ENCODE results near the gene CCDC192. TPM values are rescaled to one million over a fixed set of nuclear protein-coding genes. Genes with fewer than 3 reads are reported as not detected.
"Not testable (repeated sequence)": the region's sequence is repeated elsewhere in the genome, so short reads cannot be mapped to it uniquely, and the experiment has no call there.

Gene CCDC192
- total RNA-seq, 1 donor from 2014 or later, result not detected

- no peak for DNase-seq (ENCODE audit: low spot score)
- intact Hi-C loops (cut with micrococcal nuclease), result no loop called here
- Mint-ChIP-seq H3K36me3 (ENCODE audit: low read depth) (no peaks in the 10 kb centered on the region), H3K27ac (no peak overlapping the region), H3K4me1 (ENCODE audit: low read depth) (peaks cover 3% of the 10 kb centered on the region), H3K4me3 (ENCODE audit: low read depth) (no peak overlapping the region), H3K27me3 (ENCODE audit: low read depth) (peaks cover 37% of the 10 kb centered on the region), H3K9me3 (no peaks in the 10 kb centered on the region)
Observed at GRCh38 chr5:127830157-127830556, 127.0 kb downstream of the CCDC192 start.

- no peak for DNase-seq (ENCODE audit: low spot score)
- no peaks in the 10 kb centered on the region for H3K36me3 Mint-ChIP-seq (ENCODE audit: low read depth)
- H3K27me3 Mint-ChIP-seq (ENCODE audit: low read depth), result peaks cover 37% of the 10 kb centered on the region
- H3K4me3 Mint-ChIP-seq (ENCODE audit: low read depth), result no peak overlapping the region
- H3K4me1 Mint-ChIP-seq (ENCODE audit: low read depth), result peaks cover under 1% of the 10 kb centered on the region
- no peaks in the 10 kb centered on the region for H3K9me3 Mint-ChIP-seq
- no peak overlapping the region for H3K27ac Mint-ChIP-seq
- intact Hi-C loops (cut with micrococcal nuclease), result no loop called here
Observed at GRCh38 chr5:127830829-127831598, 127.8 kb downstream of the CCDC192 start.

GRCh38 chr5:127832067-127832466 lies 128.9 kb downstream of the CCDC192 start:
- Mint-ChIP-seq H3K4me1 (ENCODE audit: low read depth) (no peaks in the 10 kb centered on the region), H3K9me3 (no peaks in the 10 kb centered on the region), H3K27ac (no peak overlapping the region), H3K4me3 (ENCODE audit: low read depth) (no peak overlapping the region), H3K27me3 (ENCODE audit: low read depth) (peaks cover 37% of the 10 kb centered on the region), H3K36me3 (ENCODE audit: low read depth) (no peaks in the 10 kb centered on the region)
- no peak for DNase-seq (ENCODE audit: low spot score)
- intact Hi-C loops (cut with micrococcal nuclease), result no loop called here

GRCh38 chr5:127834094-127834531 lies 130.9 kb downstream of the CCDC192 start:
- no peak overlapping the region for H3K4me3 Mint-ChIP-seq (ENCODE audit: low read depth)
- H3K36me3 Mint-ChIP-seq (ENCODE audit: low read depth), result no peaks in the 10 kb centered on the region
- no peaks in the 10 kb centered on the region for H3K4me1 Mint-ChIP-seq (ENCODE audit: low read depth)
- no peak overlapping the region for H3K27ac Mint-ChIP-seq
- H3K27me3 Mint-ChIP-seq (ENCODE audit: low read depth), result peaks cover 25% of the 10 kb centered on the region
- no peak for DNase-seq (ENCODE audit: low spot score)
- intact Hi-C loops (cut with micrococcal nuclease), result no loop called here
- H3K9me3 Mint-ChIP-seq, result no peaks in the 10 kb centered on the region

GRCh38 chr5:127834554-127834953 lies 131.4 kb downstream of the CCDC192 start:
- Mint-ChIP-seq H3K9me3 (no peaks in the 10 kb centered on the region), H3K4me1 (ENCODE audit: low read depth) (no peaks in the 10 kb centered on the region), H3K4me3 (ENCODE audit: low read depth) (no peak overlapping the region), H3K27ac (no peak overlapping the region), H3K27me3 (ENCODE audit: low read depth) (peaks cover 25% of the 10 kb centered on the region), H3K36me3 (ENCODE audit: low read depth) (no peaks in the 10 kb centered on the region)
- intact Hi-C loops (cut with micrococcal nuclease), result no loop called here
- no peak for DNase-seq (ENCODE audit: low spot score)

GRCh38 chr5:127838661-127839060 lies 135.5 kb downstream of the CCDC192 start:
- Mint-ChIP-seq H3K36me3 (ENCODE audit: low read depth) (no peaks in the 10 kb centered on the region), H3K27me3 (ENCODE audit: low read depth) (peaks cover 7% of the 10 kb centered on the region), H3K27ac (no peak overlapping the region), H3K4me3 (ENCODE audit: low read depth) (no peak overlapping the region), H3K4me1 (ENCODE audit: low read depth) (no peaks in the 10 kb centered on the region), H3K9me3 (no peaks in the 10 kb centered on the region)
- no peak for DNase-seq (ENCODE audit: low spot score)
- intact Hi-C loops (cut with micrococcal nuclease), result no loop called here

- Mint-ChIP-seq H3K4me3 (ENCODE audit: low read depth) (no peak overlapping the region), H3K9me3 (no peaks in the 10 kb centered on the region), H3K4me1 (ENCODE audit: low read depth) (no peaks in the 10 kb centered on the region), H3K27ac (no peak overlapping the region), H3K36me3 (ENCODE audit: low read depth) (no peaks in the 10 kb centered on the region), H3K27me3 (ENCODE audit: low read depth) (peaks cover 3% of the 10 kb centered on the region)
- DNase-seq (ENCODE audit: low spot score), result no peak
- intact Hi-C loops (cut with micrococcal nuclease), result no loop called here
Observed at GRCh38 chr5:127839072-127839471, 135.9 kb downstream of the CCDC192 start.

- intact Hi-C loops (cut with micrococcal nuclease), result no loop called here
- H3K27me3 Mint-ChIP-seq (ENCODE audit: low read depth), result no peaks in the 10 kb centered on the region
- DNase-seq (ENCODE audit: low spot score), result no peak
- H3K9me3 Mint-ChIP-seq, result no peaks in the 10 kb centered on the region
- H3K36me3 Mint-ChIP-seq (ENCODE audit: low read depth), result no peaks in the 10 kb centered on the region
- no peaks in the 10 kb centered on the region for H3K4me1 Mint-ChIP-seq (ENCODE audit: low read depth)
- no peak overlapping the region for H3K4me3 Mint-ChIP-seq (ENCODE audit: low read depth)
- H3K27ac Mint-ChIP-seq, result no peak overlapping the region
Observed at GRCh38 chr5:127839496-127840197, 136.5 kb downstream of the CCDC192 start.

- no peaks in the 10 kb centered on the region for H3K9me3 Mint-ChIP-seq
- H3K4me3 Mint-ChIP-seq (ENCODE audit: low read depth), result no peak overlapping the region
- no peaks in the 10 kb centered on the region for H3K36me3 Mint-ChIP-seq (ENCODE audit: low read depth)
- DNase-seq (ENCODE audit: low spot score), result no peak
- no peaks in the 10 kb centered on the region for H3K4me1 Mint-ChIP-seq (ENCODE audit: low read depth)
- intact Hi-C loops (cut with micrococcal nuclease), result no loop called here
- H3K27me3 Mint-ChIP-seq (ENCODE audit: low read depth), result no peaks in the 10 kb centered on the region
- no peak overlapping the region for H3K27ac Mint-ChIP-seq
Observed at GRCh38 chr5:127840198-127840524, 137.0 kb downstream of the CCDC192 start.

GRCh38 chr5:127840809-127841208 lies 137.6 kb downstream of the CCDC192 start:
- no peak overlapping the region for H3K4me3 Mint-ChIP-seq (ENCODE audit: low read depth)
- no peaks in the 10 kb centered on the region for H3K36me3 Mint-ChIP-seq (ENCODE audit: low read depth)
- no peaks in the 10 kb centered on the region for H3K27me3 Mint-ChIP-seq (ENCODE audit: low read depth)
- intact Hi-C loops (cut with micrococcal nuclease), result no loop called here
- no peaks in the 10 kb centered on the region for H3K4me1 Mint-ChIP-seq (ENCODE audit: low read depth)
- no peak for DNase-seq (ENCODE audit: low spot score)
- no peaks in the 10 kb centered on the region for H3K9me3 Mint-ChIP-seq
- no peak overlapping the region for H3K27ac Mint-ChIP-seq

GRCh38 chr5:127844581-127845021 lies 141.4 kb downstream of the CCDC192 start:
- H3K36me3 Mint-ChIP-seq (ENCODE audit: low read depth), result no peaks in the 10 kb centered on the region
- H3K9me3 Mint-ChIP-seq, result no peaks in the 10 kb centered on the region
- H3K4me3 Mint-ChIP-seq (ENCODE audit: low read depth), result no peak overlapping the region
- intact Hi-C loops (cut with micrococcal nuclease), result no loop called here
- no peak overlapping the region for H3K27ac Mint-ChIP-seq
- no peaks in the 10 kb centered on the region for H3K27me3 Mint-ChIP-seq (ENCODE audit: low read depth)
- DNase-seq (ENCODE audit: low spot score), result no peak
- H3K4me1 Mint-ChIP-seq (ENCODE audit: low read depth), result no peaks in the 10 kb centered on the region

GRCh38 chr5:127846884-127847283 lies 143.7 kb downstream of the CCDC192 start:
- no peak overlapping the region for H3K4me3 Mint-ChIP-seq (ENCODE audit: low read depth)
- no peaks in the 10 kb centered on the region for H3K27me3 Mint-ChIP-seq (ENCODE audit: low read depth)
- no peaks in the 10 kb centered on the region for H3K36me3 Mint-ChIP-seq (ENCODE audit: low read depth)
- no peaks in the 10 kb centered on the region for H3K9me3 Mint-ChIP-seq
- intact Hi-C loops (cut with micrococcal nuclease), result no loop called here
- no peak for DNase-seq (ENCODE audit: low spot score)
- no peak overlapping the region for H3K27ac Mint-ChIP-seq
- H3K4me1 Mint-ChIP-seq (ENCODE audit: low read depth), result no peaks in the 10 kb centered on the region

- H3K27me3 Mint-ChIP-seq (ENCODE audit: low read depth); H3K27ac Mint-ChIP-seq; DNase-seq (ENCODE audit: low spot score); H3K36me3 Mint-ChIP-seq (ENCODE audit: low read depth); H3K4me3 Mint-ChIP-seq (ENCODE audit: low read depth); H3K4me1 Mint-ChIP-seq (ENCODE audit: low read depth); intact Hi-C loops (cut with micrococcal nuclease); H3K9me3 Mint-ChIP-seq: not testable (repeated sequence)
Observed at GRCh38 chr5:127847641-127848040, 144.4 kb downstream of the CCDC192 start.
